Sigmoid colon (tissue), 3 donors: ENCODE measurements around the gene CBFA2T3.

ENCODE experiments used
- POLR2A ChIP-seq, 2 donors: fragments of 450-650 bp; IDR thresholded peaks; one replicate each; pipeline ENCODE4 v1.6.1; 2016; ENCODE audit warnings: antibody characterized with exemption in 2 of 2, mild to moderate bottlenecking in 2 of 2, moderate library complexity in 2 of 2
- TF ChIP-seq, protein P1 (sequence below), 4 experiments: fragments of 450-650 bp in 3 of 4; fragments of 200-600 bp in 1 of 4; IDR thresholded peaks; one replicate each; pipeline ENCODE4 v1.5.1; 2016 to 2019; ENCODE audit warnings: antibody characterized with exemption in 4 of 4, mild to moderate bottlenecking in 3 of 4, moderate library complexity in 2 of 4

DNA sequence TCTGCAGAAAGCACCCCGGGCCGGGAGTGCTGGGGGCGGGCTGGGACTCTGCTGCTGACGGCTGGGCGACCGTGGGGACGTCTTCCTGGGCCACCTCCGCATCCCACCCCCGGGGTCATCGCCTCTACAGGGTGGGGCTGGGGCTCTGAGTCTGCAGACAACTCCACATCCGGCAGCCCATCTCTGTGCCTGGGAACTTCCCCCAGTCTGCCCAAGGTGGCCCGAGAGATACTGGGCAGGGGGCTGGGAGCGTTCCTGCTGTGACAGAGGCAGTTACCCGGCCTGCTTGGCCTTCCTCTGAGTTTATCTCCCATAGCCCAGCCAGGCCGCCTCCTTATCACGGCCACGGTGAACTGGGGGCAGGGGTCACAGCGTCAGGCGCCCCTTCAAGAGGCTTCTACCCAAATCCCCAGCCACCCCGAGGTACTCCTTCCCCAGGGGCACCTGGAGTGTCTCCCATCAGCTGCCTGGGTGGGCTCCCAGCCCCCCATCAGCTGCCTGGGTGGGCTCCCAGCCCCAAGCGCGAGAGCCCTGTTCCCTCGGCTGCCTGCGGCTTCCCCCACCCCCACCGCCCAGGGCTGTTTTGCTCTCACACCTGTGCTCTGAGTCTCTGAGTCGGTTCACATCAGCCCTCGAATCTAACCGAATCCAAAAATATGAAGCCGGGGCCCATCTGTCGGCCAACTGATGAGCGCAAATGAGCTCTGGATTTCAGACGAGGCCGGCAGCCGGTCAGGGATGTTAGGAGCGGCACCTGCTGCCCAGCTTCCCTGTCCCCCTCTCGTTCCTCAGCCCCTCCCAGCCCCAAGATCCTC, 15.6 kb upstream of the CBFA2T3 start:
- no peak for TF ChIP-seq POLR2A (IDR thresholded peaks at IDR 0.05)
- TF ChIP-seq, protein P1, sequence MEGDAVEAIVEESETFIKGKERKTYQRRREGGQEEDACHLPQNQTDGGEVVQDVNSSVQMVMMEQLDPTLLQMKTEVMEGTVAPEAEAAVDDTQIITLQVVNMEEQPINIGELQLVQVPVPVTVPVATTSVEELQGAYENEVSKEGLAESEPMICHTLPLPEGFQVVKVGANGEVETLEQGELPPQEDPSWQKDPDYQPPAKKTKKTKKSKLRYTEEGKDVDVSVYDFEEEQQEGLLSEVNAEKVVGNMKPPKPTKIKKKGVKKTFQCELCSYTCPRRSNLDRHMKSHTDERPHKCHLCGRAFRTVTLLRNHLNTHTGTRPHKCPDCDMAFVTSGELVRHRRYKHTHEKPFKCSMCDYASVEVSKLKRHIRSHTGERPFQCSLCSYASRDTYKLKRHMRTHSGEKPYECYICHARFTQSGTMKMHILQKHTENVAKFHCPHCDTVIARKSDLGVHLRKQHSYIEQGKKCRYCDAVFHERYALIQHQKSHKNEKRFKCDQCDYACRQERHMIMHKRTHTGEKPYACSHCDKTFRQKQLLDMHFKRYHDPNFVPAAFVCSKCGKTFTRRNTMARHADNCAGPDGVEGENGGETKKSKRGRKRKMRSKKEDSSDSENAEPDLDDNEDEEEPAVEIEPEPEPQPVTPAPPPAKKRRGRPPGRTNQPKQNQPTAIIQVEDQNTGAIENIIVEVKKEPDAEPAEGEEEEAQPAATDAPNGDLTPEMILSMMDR (IDR thresholded peaks at IDR 0.05), result no peak
